NCI-H1092 treated with DMSO at 0.1 percent for 48 hours (cell line): ENCODE data around the gene SHC3.

Experiments used
- DNase-seq: peaks from one replicate; lab custom pipeline; 2025; lab: John Stamatoyannopoulos, UW

Gene SHC3

DNA sequence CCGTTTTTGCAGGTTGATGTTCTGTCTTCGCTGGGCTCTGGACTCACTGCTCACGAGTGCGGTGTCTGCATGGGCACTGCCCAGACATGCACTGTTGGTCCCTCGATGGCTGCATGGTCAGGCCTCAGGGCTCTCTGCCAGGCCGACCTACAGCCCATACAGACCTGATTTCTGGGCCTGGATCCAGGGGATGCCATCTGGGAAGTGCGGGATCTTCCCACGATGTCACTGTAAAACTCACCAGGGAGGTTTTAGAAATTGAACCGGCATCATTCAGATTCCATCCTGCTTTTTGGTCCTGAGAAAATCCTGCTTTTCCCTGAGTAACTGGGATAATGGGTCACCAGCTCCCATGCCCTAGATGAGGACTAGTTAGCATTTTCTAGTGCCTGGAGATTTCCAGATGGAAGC lies 178.2 kb downstream of the SHC3 start:
- DNase-seq, result no peak

DNA sequence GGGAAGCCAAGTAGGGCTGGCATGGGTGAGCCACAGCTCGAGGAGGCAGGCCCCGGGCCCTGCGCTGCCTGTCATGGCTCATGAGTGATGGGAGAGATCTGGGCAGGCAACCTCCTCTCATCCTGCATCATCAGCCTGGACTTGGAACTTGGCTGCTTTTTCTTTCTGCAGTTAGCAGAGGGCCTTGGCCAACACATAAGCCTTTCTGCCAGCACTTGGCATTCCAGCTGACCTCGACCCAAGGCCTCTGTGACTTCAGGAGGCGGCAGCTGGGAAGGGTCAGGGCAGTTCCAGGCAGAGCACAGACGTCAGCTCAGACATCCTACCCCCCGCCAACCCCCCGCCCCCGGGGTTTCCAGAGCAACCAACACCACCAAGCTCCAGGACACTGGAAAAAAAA lies 179.7 kb downstream of the SHC3 start:
- no peak for DNase-seq

DNA sequence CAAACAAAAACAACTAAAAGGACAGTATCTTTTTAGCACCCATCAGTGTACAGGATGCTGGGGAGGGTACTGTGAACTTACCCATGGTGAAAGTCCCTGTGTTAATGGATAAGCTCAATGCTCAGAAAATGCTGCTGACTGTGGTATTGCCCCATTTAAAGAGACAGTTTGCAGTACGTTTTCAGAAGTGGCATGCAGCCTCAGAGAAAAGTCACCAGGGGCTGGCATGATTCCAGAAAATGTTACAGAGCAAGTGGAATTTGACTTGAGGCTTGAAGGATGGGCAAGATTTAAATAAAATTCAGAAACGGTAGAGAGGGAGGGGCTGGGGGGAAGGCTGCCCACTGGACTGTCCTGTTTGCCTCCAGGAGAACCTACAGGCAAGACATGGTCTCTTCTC lies 180.1 kb downstream of the SHC3 start:
- no peak for DNase-seq

DNA sequence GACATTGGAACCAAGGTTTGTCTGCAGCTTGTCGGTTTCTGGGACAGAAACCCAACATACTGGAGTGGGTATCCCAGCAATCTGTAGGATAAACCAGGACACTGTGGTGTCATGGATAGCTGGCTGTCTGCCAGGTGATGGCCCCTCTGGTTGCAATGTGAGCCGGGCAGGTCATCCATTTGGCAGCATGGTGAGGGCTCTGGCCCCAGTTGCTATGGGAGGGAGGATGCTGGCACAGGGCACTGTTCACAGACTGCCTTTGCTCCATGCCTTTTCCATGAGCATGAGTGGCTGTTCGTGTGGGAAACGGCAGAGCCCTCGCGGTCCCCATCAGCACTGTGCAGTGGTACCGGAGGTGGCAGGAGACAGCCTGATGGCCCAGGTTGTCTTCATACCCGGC lies 181.0 kb downstream of the SHC3 start:
- no peak for DNase-seq

DNA sequence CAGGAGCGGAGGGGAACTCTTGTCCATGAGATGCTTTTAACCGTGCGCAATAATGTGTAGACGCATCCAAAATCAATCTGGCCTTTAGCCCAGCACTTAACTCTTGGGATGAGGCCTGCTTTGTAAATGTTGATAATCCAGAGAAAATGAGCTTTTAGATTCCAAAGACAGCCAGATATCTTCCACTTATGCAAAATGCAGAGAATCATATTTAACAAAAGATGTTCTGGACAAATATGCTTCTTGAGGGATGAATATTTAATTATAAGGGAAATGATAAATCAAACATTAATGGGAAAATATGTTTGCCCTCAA lies 181.7 kb downstream of the SHC3 start:
- DNase-seq, result no peak

DNA sequence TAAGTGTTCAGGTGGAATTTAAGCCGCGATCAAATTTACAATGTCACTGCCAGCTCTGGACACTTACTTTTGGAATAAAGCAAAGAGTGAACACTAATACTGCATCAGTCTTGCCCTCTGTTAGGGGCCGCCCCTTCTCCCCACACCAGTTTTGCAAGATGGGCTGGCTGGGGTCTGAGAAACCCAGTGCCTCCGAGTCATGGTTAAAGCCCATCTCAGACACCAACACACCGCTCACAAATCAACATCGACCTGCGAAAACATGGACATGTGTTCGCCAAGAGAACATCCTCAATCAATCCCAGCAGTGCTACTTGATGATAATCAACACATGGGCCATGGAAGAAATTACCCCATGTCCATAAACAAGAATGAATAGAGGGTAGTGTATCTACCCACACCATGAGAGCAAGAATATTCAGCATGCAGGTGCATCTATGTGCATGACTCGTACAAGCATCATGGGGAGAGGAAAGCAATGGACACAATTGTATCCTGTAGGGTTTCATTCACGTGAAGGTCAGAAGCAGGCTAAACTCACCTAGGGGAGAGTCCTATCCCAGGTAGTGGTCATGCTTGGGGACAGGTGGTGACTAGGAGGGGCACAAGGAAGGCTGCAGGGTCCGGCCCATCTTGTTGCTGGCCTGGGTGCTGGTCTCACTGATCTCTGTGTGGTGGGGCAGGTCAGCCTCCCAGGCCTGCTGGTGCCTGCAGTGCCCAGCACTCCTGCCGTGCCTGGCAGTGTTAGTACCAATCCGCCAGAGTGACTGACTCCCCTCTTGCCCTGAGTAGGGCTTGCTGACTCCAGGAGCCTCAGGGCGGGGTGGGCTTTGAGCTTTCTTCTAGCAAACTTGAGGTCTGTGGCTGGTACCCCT lies 182.3 kb downstream of the SHC3 start:
- no peak for DNase-seq

DNA sequence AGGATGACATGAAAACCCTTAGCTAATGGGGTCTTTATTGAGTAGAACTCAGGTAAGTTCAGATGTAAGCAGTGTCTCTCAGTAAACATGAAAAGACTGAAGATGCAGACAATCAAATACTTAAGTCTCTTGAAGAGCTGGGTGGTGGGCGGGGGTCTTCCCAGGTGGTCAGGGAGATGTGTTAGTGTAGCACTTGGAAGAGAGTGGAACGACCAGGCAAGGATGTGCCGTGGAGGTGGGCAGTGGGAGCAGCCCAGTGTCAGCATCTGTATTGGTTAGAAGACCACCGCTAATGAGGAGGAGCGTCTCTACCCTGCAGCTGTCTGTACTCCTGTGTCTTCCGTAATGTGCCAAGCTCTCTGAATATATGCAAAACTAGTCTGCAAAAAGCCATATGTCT lies 183.0 kb downstream of the SHC3 start:
- DNase-seq, result no peak

DNA sequence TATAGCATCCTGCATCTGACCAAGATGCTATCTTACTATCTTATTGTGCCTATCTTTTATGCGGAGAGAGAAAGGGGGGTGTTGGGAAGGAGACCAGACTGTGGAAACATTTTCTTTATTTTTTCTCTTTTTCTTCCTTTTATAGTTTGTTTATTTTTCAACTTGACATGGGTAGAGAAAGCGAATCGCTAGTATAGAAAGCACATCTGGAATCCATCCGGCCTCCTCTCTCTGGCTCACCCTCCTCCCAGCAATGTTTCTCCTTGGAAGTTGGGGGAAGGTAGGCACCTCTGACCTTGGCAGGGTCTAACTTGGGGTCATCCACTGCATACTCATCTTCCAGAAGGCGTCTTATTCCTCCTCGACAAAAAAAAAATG lies 183.4 kb downstream of the SHC3 start:
- no peak for DNase-seq

DNA sequence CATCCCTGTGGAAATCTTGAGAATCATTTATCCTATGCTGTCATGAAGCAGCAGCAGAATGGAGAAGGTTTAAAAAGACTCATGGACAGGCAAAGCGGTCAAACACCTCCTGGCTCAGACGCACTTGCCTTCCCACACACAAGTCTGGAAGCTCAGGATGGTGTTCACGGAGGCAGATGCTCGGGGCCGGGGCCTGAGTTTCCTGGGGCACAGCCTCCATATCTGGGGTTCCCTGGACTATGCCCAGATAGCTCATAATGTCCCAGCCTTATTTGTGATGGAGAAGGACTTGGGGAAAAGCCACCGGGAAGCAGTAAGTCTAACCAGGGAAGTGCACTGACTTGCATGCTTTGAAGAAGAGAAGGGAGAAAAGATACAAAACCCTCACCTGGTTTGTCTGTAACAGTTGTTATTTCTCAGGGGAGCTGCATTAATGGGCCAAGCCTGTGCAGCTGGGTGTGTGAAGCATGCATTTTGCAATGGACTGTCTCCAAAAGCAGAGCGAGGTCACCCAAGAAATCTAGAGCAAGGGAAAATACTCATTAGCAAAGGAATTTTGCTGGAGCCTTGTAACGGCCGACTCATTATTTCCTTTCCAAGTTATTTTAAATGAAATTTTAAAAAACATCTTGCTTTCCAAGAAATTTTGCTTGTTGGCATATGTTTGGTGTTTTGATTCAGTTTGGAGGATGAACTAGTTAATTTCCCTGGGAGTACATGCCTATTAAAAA lies 184.0 kb downstream of the SHC3 start:
- DNase-seq, result no peak

DNA sequence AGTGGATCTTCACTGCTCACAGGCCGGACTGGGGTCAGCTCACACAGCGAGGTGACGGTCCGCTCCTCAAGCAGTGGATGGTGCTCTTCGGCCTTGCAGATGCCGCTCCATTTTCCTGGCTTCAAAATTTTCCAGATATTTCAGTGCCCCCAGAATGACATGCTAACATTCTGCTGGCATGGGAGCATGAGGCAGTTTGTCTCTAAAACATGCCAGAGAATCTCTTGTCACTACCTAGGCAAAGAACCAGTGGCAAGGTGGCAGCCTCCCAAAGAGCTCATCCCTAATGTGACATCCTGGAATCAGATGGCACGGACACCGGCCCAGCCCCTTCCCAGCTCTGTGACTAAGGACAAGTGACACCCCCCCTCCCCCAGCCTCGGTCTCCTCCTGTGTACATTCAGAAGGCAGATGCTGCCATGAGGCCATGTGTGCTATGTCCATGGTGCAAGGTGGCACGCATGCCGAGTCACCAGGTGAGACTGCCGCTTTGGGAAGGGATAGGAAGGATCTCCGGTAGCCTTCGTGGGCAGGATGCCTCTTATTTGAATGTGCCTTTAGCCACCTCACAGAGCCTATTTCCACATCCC lies 184.7 kb downstream of the SHC3 start:
- DNase-seq, result no peak

DNA sequence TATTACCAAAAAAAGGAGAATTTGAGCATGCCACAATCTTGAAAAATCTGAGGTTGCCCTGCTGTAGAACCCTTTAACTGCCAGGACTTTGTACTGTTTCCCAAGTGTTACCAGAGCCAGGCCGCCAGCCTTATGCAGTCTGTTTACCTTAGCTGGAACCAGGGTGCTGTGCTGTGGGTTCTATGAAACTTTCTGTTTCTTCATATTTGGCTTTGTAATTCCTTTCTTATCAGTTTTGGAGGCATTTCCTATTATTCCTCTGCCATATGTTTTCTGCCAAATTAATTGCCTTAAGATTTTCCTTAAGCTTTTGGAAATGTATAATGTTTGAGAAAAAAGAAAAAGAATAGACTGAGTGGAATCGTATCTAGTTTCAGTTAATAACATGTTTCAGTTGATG lies 185.3 kb downstream of the SHC3 start:
- DNase-seq, result no peak

DNA sequence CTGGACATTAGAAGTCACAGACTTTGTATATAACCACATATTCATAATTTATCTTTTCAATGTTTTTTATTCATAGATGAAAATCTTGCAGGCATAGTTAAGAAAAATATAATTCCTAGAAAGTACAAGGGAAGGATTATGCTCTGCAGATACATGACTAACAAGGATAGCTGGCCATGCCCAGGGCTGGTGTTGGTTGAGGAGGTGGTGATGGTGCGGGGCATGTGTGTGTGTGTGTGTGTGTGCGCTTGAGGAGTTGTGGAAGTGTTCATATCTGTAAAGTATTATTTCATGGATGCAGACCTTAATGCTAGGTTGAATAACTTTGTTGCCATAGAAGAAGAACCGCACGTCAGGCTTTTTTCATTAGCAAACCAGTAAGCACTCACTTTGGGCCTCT lies 186.1 kb downstream of the SHC3 start:
- DNase-seq, result no peak

DNA sequence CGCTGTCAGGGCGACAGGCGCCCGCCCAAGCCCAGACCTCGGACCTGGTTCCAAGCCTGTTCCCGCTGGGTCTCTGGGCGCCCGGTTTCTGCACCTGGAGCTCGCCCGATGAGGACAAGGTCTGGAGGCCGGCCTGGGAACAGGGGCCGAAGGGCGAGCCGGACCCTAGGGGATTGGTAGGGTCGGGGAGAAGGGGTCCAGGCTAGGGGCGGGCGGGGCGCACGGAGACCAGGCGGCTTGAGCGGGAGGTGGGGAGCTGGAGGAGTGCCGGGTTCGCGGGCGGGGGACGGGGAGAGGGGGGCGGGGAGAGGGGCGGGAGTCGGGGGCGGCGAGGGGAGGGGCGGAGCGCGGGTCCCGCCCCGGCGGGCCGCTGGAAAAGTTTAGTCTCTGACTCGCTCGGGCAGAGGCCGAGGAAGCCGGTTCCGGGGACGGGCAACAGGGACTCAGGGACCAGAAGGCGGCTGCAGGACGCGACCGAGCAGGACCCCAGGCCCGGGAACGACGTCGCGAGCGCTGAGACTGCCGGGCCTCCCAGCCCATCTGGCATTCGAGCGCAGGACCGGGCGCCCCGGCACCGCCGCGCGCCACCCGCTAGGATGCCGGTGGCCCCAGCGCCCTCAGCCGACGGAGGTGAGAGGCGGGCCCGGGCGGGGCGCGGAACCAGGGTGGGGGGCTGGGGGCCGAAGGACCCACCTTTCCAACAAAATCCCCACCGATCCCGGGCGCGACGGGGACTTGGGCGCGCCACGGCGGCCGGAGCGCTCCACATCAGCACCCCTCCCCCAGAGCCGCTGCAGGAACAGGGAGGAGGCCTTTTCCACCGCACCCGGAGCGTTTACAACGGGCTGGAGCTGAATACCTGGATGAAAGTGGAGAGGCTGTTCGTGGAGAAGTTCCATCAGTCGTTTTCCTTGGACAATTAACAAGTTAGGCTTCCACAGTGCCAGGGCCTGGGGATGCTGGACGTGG lies 187.3 kb downstream of the SHC3 start, which contains the start of gene S1PR3:
Gene S1PR3, plus strand, starts transcription at position 403 of the 969 bp plus-strand sequence. CDS start 9,733 bp downstream, outside the sequence.
- no peak for DNase-seq

DNA sequence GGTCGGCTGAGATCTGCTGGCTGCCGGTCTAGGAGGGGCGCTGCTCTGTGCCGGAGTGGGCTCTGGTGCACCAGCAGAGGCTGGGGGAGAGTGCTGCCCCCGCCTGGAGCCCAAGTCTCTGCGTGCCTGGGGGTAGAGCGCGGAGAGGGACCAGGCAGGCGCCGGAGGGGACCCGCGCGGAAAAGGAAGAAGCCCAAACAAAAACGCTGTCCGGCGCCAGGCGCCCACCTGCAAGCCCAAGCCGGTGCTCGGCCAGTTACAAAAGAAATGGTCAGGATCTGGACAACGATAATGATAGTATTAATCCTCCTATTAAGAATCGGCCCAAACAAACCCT lies 187.9 kb downstream of the SHC3 start:
- DNase-seq, result no peak

DNA sequence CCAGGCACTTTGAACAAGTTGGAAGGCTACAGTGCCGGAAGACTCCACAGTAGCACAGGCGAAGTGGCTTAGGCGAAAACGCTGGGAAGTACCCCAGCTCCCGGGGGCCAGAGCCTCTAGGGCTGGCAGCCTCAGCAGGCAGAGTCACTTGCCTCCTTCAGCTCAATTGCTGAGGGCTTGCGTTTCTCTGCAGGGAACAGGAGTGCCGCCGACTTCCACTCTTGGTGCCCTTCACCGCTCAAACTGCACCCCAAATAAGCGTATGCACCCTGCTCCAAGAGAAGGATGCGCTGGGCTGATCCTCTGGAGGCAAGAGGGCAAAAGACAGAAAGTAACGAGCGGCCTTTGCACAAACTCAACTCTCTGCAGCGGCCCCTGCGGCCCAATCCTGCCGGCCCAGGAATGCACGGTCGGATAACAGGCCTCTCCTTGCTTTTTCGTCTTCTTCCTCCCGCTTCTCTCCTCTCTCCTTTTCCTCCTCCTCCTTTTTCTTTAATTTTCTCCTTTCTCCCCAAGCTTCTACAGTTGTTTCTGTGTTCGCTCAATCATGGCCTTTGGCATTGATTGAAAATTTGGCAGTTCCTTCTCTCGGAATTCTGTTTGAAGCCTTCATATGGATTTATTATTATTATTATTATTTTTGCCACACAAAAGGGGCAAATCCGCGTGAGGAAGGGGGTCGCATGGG lies 188.4 kb downstream of the SHC3 start:
- DNase-seq, result no peak

DNA sequence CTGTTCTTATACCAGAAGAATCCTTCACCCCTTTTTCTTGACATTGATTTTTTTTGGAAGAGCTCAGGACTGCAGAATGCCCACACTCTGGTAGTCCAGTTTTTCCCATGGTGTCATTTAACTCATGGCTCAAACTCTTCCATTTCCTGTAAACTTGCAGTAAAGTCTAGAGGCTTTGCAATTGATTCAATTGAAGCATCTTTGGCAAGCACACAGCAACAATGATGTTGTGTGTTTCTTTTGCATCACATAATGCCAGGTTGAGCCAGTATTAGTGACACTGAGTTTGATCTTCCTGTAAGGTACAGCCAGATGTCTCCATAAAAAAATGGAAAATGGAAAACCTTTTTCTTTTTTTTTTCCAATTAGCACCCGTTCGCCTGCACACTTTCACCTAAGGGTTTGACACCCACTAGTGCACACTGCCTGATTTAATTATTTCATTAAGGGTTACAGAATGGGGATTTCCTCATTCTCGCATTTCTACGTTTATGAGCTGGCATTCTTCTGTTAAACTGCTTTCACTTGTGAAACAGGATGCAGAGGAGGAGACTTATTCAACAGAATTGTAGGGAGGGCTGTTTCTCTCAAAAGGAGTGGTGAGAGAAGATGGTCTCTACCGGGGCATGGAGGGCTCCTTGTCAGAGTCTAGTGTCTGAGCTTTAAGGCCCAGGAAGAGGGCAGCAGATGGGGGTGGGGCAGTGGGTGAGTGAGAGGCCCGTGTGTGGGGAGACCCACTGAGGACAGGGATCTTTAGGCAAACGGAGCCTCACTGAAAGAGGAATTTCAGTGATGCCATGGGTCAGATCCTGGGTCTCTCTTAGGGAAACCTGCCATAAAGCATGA lies 189.6 kb downstream of the SHC3 start:
- no peak for DNase-seq

DNA sequence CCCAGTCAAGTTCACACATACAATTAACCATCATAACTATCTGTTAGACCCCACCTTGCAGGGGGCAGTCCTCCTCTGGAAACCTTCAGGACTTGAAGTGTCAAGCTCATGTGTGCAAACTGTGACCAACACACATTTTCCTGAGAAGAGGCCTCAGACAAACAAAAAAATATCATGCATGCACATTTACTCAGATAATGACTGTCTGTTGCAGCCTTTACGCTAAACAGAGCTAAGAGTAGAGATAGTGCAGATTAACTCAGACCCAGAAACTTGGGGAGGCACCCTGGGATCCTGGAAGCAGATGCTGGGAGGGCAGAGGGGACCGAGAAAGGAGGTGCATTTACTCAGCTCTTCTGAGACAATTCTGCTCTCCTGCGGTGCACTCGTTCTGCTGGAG lies 191.0 kb downstream of the SHC3 start:
- DNase-seq, result no peak

DNA sequence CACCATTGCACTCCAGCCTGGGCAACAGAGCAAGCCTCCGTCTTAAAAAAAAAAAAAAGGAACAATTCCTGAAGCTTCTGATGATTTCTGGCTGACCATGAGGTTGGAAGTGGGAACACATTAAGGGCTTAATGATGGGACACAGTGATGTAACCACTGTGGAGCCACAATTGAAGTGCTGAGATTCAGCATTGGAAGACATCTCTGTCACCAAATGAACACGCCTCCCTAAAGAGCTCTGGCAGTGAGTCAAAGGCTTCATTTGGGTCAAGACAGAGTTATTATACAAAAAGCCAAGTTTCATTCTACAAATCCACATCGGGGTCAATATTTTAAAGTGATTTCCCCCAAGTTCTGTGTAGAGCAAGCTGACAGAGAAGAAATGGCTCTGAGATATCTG lies 191.8 kb downstream of the SHC3 start:
- DNase-seq, result no peak

DNA sequence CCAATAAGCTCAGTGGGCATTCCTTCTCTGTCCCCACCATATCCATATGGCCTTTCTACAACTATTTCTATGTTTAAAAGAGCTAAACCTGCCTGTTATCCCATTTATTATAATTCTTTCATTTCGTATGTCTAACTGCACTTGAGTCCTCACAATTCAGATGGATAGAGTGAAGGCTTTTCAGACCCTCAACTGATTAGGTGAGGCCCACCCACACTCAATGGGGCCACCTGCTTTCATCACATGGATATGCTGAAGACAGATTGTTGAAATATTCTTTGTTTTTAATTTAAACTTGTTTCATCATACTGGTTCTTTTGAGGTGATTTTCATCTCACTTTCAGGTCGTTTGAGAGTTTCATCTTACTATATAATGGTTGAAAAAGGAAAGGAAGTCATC lies 193.0 kb downstream of the SHC3 start:
- no peak for DNase-seq

DNA sequence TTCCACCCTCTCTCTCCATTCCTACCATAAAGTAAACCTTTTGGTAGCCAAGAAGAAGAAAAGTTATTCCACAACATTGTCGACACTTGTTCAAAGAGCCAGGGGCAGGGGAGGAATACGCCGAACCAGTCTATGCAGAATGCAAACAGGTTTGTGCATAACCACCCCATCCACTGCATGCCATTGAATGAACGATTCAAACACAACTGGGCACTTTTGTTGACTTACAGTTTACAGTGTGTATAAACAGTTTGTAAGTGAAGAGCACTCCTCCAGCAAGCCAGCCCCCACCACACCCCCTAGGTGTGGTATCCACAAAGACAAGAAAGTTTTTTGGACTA lies 194.1 kb downstream of the SHC3 start:
- DNase-seq, result no peak
